ENCODE data around the gene HTRA1.

HTRA1 gene

GRCh38 chr10:122550983-122551382, 89.6 kb downstream of the HTRA1 start:
- Mint-ChIP-seq H3K27me3 (no peaks in the 10 kb centered on the region), H3K4me3 (no peak overlapping the region), H3K27ac (peak overlapping the region; percentile 35)

GRCh38 chr10:122551450-122551849, 90.1 kb downstream of the HTRA1 start:
- Mint-ChIP-seq H3K9me3 (ENCODE audit: low read depth) (no peaks in the 10 kb centered on the region), H3K4me1 (ENCODE audit: low read depth) (peaks cover 24% of the 10 kb centered on the region), H3K27me3 (no peaks in the 10 kb centered on the region), H3K27ac (peak overlapping the region; percentile 7), H3K4me3 (no peak overlapping the region), H3K36me3 (no peaks in the 10 kb centered on the region)

More at GRCh38 chr10:122550983-122551382, 89.6 kb downstream of the HTRA1 start:
- H3K4me1 Mint-ChIP-seq (ENCODE audit: low read depth) = peaks cover 20% of the 10 kb centered on the region
- H3K9me3 Mint-ChIP-seq (ENCODE audit: low read depth) = no peaks in the 10 kb centered on the region
- no peaks in the 10 kb centered on the region for H3K36me3 Mint-ChIP-seq

GRCh38 chr10:122553341-122553740, 92.0 kb downstream of the HTRA1 start:
- Mint-ChIP-seq H3K27ac (no peak overlapping the region), H3K27me3 (no peaks in the 10 kb centered on the region), H3K4me1 (ENCODE audit: low read depth) (peaks cover 28% of the 10 kb centered on the region), H3K4me3 (no peak overlapping the region), H3K9me3 (ENCODE audit: low read depth) (no peaks in the 10 kb centered on the region), H3K36me3 (no peaks in the 10 kb centered on the region)

GRCh38 chr10:122554131-122555036, 93.0 kb downstream of the HTRA1 start:
- H3K27ac Mint-ChIP-seq = no peak overlapping the region
- no peaks in the 10 kb centered on the region for H3K9me3 Mint-ChIP-seq (ENCODE audit: low read depth)
- no peaks in the 10 kb centered on the region for H3K27me3 Mint-ChIP-seq
- no peaks in the 10 kb centered on the region for H3K36me3 Mint-ChIP-seq
- H3K4me3 Mint-ChIP-seq = no peak overlapping the region
- peaks cover 37% of the 10 kb centered on the region for H3K4me1 Mint-ChIP-seq (ENCODE audit: low read depth)

- Mint-ChIP-seq H3K27ac (no peak overlapping the region), H3K27me3 (no peaks in the 10 kb centered on the region), H3K4me1 (ENCODE audit: low read depth) (peaks cover 43% of the 10 kb centered on the region), H3K9me3 (ENCODE audit: low read depth) (no peaks in the 10 kb centered on the region), H3K4me3 (no peak overlapping the region), H3K36me3 (no peaks in the 10 kb centered on the region)
Measured at GRCh38 chr10:122555442-122555841, 94.1 kb downstream of the HTRA1 start.

GRCh38 chr10:122557516-122557915, 96.2 kb downstream of the HTRA1 start:
- Mint-ChIP-seq H3K27me3 (no peaks in the 10 kb centered on the region), H3K4me1 (ENCODE audit: low read depth) (peaks cover 45% of the 10 kb centered on the region), H3K4me3 (no peak overlapping the region), H3K27ac (no peak overlapping the region), H3K36me3 (no peaks in the 10 kb centered on the region), H3K9me3 (ENCODE audit: low read depth) (no peaks in the 10 kb centered on the region)

GRCh38 chr10:122558452-122558851, 97.1 kb downstream of the HTRA1 start:
- no peak overlapping the region for H3K27ac Mint-ChIP-seq
- H3K4me1 Mint-ChIP-seq (ENCODE audit: low read depth) = peaks cover 42% of the 10 kb centered on the region

GRCh38 chr10:122559228-122559627, 97.9 kb downstream of the HTRA1 start:
- Mint-ChIP-seq H3K9me3 (ENCODE audit: low read depth) (no peaks in the 10 kb centered on the region), H3K4me3 (peak overlapping the region; percentile 59), H3K36me3 (no peaks in the 10 kb centered on the region), H3K27me3 (peaks cover 2% of the 10 kb centered on the region), H3K4me1 (ENCODE audit: low read depth) (peaks cover 42% of the 10 kb centered on the region), H3K27ac (no peak overlapping the region)

More at GRCh38 chr10:122558452-122558851, 97.1 kb downstream of the HTRA1 start:
- H3K27me3 Mint-ChIP-seq = no peaks in the 10 kb centered on the region
- H3K36me3 Mint-ChIP-seq = no peaks in the 10 kb centered on the region
- no peaks in the 10 kb centered on the region for H3K9me3 Mint-ChIP-seq (ENCODE audit: low read depth)
- H3K4me3 Mint-ChIP-seq = peak overlapping the region; percentile 59

GRCh38 chr10:122560279-122560804, 99.0 kb downstream of the HTRA1 start, which contains the start of gene DMBT1:
DMBT1 (plus strand) TSS chr10:122560754; CDS start chr10:122560771, 17 bp downstream.
- no peaks in the 10 kb centered on the region for H3K36me3 Mint-ChIP-seq
- no peak within 1 kb of the TSS for H3K4me3 Mint-ChIP-seq
- H3K4me1 Mint-ChIP-seq (ENCODE audit: low read depth) = peaks cover 42% of the 10 kb centered on the region
- H3K27me3 Mint-ChIP-seq = peaks cover 3% of the 10 kb centered on the region
- no peaks in the 10 kb centered on the region for H3K9me3 Mint-ChIP-seq (ENCODE audit: low read depth)
- H3K27ac Mint-ChIP-seq = no peak within 1 kb of the TSS

- H3K27me3 Mint-ChIP-seq = peaks cover 7% of the 10 kb centered on the region
- peaks cover 45% of the 10 kb centered on the region for H3K4me1 Mint-ChIP-seq (ENCODE audit: low read depth)
- no peak overlapping the region for H3K4me3 Mint-ChIP-seq
- H3K36me3 Mint-ChIP-seq = no peaks in the 10 kb centered on the region
- no peak overlapping the region for H3K27ac Mint-ChIP-seq
- no peaks in the 10 kb centered on the region for H3K9me3 Mint-ChIP-seq (ENCODE audit: low read depth)
Measured at GRCh38 chr10:122561212-122561611, 99.9 kb downstream of the HTRA1 start.

- H3K27me3 Mint-ChIP-seq = peaks cover 7% of the 10 kb centered on the region
- no peak overlapping the region for H3K4me3 Mint-ChIP-seq
- H3K27ac Mint-ChIP-seq = no peak overlapping the region
- H3K9me3 Mint-ChIP-seq (ENCODE audit: low read depth) = no peaks in the 10 kb centered on the region
- H3K4me1 Mint-ChIP-seq (ENCODE audit: low read depth) = peaks cover 42% of the 10 kb centered on the region
- no peaks in the 10 kb centered on the region for H3K36me3 Mint-ChIP-seq
Measured at GRCh38 chr10:122561792-122562191, 100.4 kb downstream of the HTRA1 start.
